Measurements from ENCODE around the gene BTN1A1.

- TF ChIP-seq EZH2 (IDR thresholded peaks at IDR 0.05): no peak
- TF ChIP-seq POLR2AphosphoS5 (IDR thresholded peaks at IDR 0.05; ENCODE audit: borderline replicate concordance, low read depth, low read length): no peak
These were observed 34.3 kb upstream of the BTN1A1 start for GRCh38 chr6:26465776-26466175.
